IMR-90 (cell line): ENCODE measurements around the gene PPHLN1. TPM values are rescaled to one million over a fixed set of nuclear protein-coding genes. Genes with fewer than 3 reads are reported as not detected.

Source experiments
- ATAC-seq: fragments of 200-7000 bp; cut with Tn5 transposase; 2 replicates; pipeline ENCODE4 v1.9.1; 2020; ENCODE audit warnings: low read depth, mild to moderate bottlenecking, moderate library complexity
- BruUV-seq: library from RNA; stranded (reverse); fragments of 400-500 nt; replicated peaks from 2 replicates; lab custom pipeline; 2021; lab: Mats Ljungman, UMichigan
- CTCF ChIA-PET: fragments of 300-600 bp; formaldehyde crosslinking; extraction: SDS; loops from one replicate; lab custom pipeline; 2021; ENCODE audit warnings: antibody characterized with exemption; lab: Yijun Ruan, JAX
- POLR2A ChIA-PET: fragments of 300-600 bp; sonication (Branson Sonifier 250); formaldehyde crosslinking; loops from one replicate; lab custom pipeline; 2022; ENCODE audit warnings: antibody characterized with exemption; ENCODE audit not compliant: unreplicated experiment; lab: Charles Lee
- DNase-seq: peaks from one replicate; pipeline ENCODE4 v3.0.0; 2013
- H2AFZ ChIP-seq: replicated peaks from 2 replicates; pipeline ENCODE3; 2013; ENCODE audit warnings: low read length, mild to moderate bottlenecking; ENCODE audit not compliant: poor library complexity
- H2AK5ac ChIP-seq: 2 replicates; pipeline ENCODE4 v1.6.1; 2013; ENCODE audit warnings: low read depth, low read length, inconsistent platforms
- H2AK9ac ChIP-seq: replicated peaks from 2 replicates; pipeline ENCODE3; 2013; ENCODE audit warnings: mild to moderate bottlenecking, low read depth, low read length, moderate library complexity; ENCODE audit not compliant: poor library complexity
- H2BK120ac ChIP-seq: 2 replicates; pipeline ENCODE4 v1.6.1; 2013; ENCODE audit warnings: low read depth, low read length, inconsistent platforms
- H2BK15ac ChIP-seq: 3 replicates; pipeline ENCODE4 v1.6.1; 2013; ENCODE audit warnings: low read depth, low read length, inconsistent platforms
- H2BK20ac ChIP-seq: 2 replicates; pipeline ENCODE4 v1.6.1; 2013; ENCODE audit warnings: low read depth, mild to moderate bottlenecking, inconsistent platforms, low read length, moderate library complexity
- H2BK5ac ChIP-seq: 2 replicates; pipeline ENCODE4 v1.6.1; 2013; ENCODE audit warnings: mild to moderate bottlenecking, low read depth, low read length, inconsistent platforms; ENCODE audit not compliant: poor library complexity, severe bottlenecking
- H3K14ac ChIP-seq: replicated peaks from 2 replicates; pipeline ENCODE4 v1.6.1; 2013; ENCODE audit warnings: low read depth, low read length, inconsistent platforms
- H3K18ac ChIP-seq: 2 replicates; pipeline ENCODE4 v1.6.1; 2013; ENCODE audit warnings: low read depth, low read length, control low read depth
- H3K23ac ChIP-seq: 2 replicates; pipeline ENCODE4 v1.6.1; 2013; ENCODE audit warnings: low read depth, low read length, inconsistent platforms
- H3K27ac ChIP-seq: 2 replicates; pipeline ENCODE4 v1.5.1; 2013; ENCODE audit warnings: mild to moderate bottlenecking, control low read depth, low read length; ENCODE audit not compliant: insufficient read depth
- H3K27me3 ChIP-seq: 2 replicates; pipeline ENCODE4 v1.6.1; 2013; ENCODE audit warnings: low read length; ENCODE audit not compliant: control insufficient read depth, insufficient read depth
- H3K36me3 ChIP-seq: 2 replicates; pipeline ENCODE4 v1.6.1; 2013; ENCODE audit warnings: low read length, mixed read lengths; ENCODE audit not compliant: control insufficient read depth, insufficient read depth
- H3K4ac ChIP-seq: 2 replicates; pipeline ENCODE4 v1.6.1; 2013; ENCODE audit warnings: low read depth, low read length, inconsistent platforms
- H3K4me1 ChIP-seq: 2 replicates; pipeline ENCODE4 v1.6.1; 2013; ENCODE audit warnings: low read length, mixed read lengths; ENCODE audit not compliant: control insufficient read depth, insufficient read depth
- H3K4me2 ChIP-seq: 2 replicates; pipeline ENCODE4 v1.6.1; 2013; ENCODE audit warnings: low read depth, mild to moderate bottlenecking, control low read depth, low read length, moderate library complexity
- H3K4me3 ChIP-seq: 2 replicates; pipeline ENCODE4 v1.5.1; 2013; ENCODE audit warnings: low read depth, mild to moderate bottlenecking, control low read depth, low read length, moderate library complexity; ENCODE audit not compliant: insufficient read depth
- H3K56ac ChIP-seq: 2 replicates; pipeline ENCODE4 v1.6.1; 2013; ENCODE audit warnings: low read length, inconsistent platforms; ENCODE audit not compliant: insufficient read depth; ENCODE audit errors: extremely low read depth
- H3K79me1 ChIP-seq, 2 experiments: 2 replicates each; pipeline ENCODE4 v1.6.1; 2013; ENCODE audit warnings: low read length in 2 of 2, inconsistent platforms in 1 of 2, low read depth in 1 of 2
- H3K9ac ChIP-seq: 2 replicates; pipeline ENCODE4 v1.6.1; 2013; ENCODE audit warnings: low read depth, low read length, control low read depth
- H3K9me1 ChIP-seq: 2 replicates; pipeline ENCODE4 v1.6.1; 2013; ENCODE audit warnings: low read length, inconsistent platforms; ENCODE audit not compliant: insufficient read depth
- H3K9me3 ChIP-seq: 2 replicates; pipeline ENCODE4 v1.6.1; 2013; ENCODE audit warnings: low read length; ENCODE audit not compliant: control insufficient read depth, insufficient read depth
- H4K20me1 ChIP-seq: 2 replicates; pipeline ENCODE4 v1.6.1; 2013; ENCODE audit warnings: low read length, inconsistent platforms; ENCODE audit not compliant: insufficient read depth
- H4K5ac ChIP-seq: 2 replicates; pipeline ENCODE4 v1.6.1; 2013; ENCODE audit warnings: mild to moderate bottlenecking, low read depth, low read length, control low read depth
- H4K8ac ChIP-seq, 2 experiments: 2 replicates each; pipeline ENCODE4 v1.6.1; 2013; ENCODE audit warnings: low read depth in 2 of 2, low read length in 2 of 2, control low read depth in 1 of 2, inconsistent platforms in 1 of 2
- H4K91ac ChIP-seq: 2 replicates; pipeline ENCODE4 v1.6.1; 2013; ENCODE audit warnings: low read depth, low read length, inconsistent platforms; ENCODE audit not compliant: insufficient read depth
- MXI1 ChIP-seq: IDR thresholded peaks from 2 replicates; pipeline ENCODE4 v1.6.1; 2012; ENCODE audit warnings: low read depth, mild to moderate bottlenecking, low read length, moderate library complexity, borderline replicate concordance
- RFX5 ChIP-seq: IDR thresholded peaks from 2 replicates; pipeline ENCODE4 v1.8.0; 2012; ENCODE audit warnings: low read depth, mild to moderate bottlenecking, low read length, moderate library complexity
- WGBS, 2 experiments: methylation state at CpG; one replicate each; pipeline versions ENCODE4 v1.1.5 to v1.1.7; 2013; ENCODE audit warnings: missing lambda C conversion rate in 2 of 2; ENCODE audit not compliant: insufficient read length in 1 of 2; ENCODE audit errors: extremely low coverage in 2 of 2; 5-methylcytosine and 5-hydroxymethylcytosine counted together
- dilution Hi-C: fragments of 300-500 bp; cut with HindIII; formaldehyde crosslinking; loops from one replicate; pipeline ENCODE4 v1.14.3; 2018; ENCODE audit warnings: low sequenced_read_pairs; ENCODE audit not compliant: unreplicated experiment
- in situ Hi-C: fragments of 300-500 bp; cut with MboI; formaldehyde crosslinking; loops from 3 replicates; pipeline ENCODE4 v1.14.3; 2019; ENCODE audit warnings: low sequenced_read_pairs, inconsistent platforms, mixed read lengths
- intact Hi-C: fragments of 100-400 bp; cut with micrococcal nuclease; formaldehyde crosslinking; loops from 2 replicates; pipeline ENCODE4 v1.10.0; 2022
- polyA plus RNA-seq, 3 experiments: library from polyadenylated mRNA; depleted of rRNA; stranded (reverse); fragments of >200 nt; gene quantifications; 2 replicates each; pipeline ENCODE4 v1.2.3, GENCODE V29; 2012; ENCODE audit warnings: low replicate concordance in 1 of 3
- total RNA-seq: library from RNA; depleted of rRNA; stranded (reverse); fragments of >200 nt; gene quantifications from 2 replicates; pipeline ENCODE4 v1.2.3, GENCODE V29; 2012

Gene PPHLN1
- total and polyA plus RNA-seq, 2 of the 4 experiments (the other 2 are of a cell fraction) = 50.7 to 54.3 TPM

DNA sequence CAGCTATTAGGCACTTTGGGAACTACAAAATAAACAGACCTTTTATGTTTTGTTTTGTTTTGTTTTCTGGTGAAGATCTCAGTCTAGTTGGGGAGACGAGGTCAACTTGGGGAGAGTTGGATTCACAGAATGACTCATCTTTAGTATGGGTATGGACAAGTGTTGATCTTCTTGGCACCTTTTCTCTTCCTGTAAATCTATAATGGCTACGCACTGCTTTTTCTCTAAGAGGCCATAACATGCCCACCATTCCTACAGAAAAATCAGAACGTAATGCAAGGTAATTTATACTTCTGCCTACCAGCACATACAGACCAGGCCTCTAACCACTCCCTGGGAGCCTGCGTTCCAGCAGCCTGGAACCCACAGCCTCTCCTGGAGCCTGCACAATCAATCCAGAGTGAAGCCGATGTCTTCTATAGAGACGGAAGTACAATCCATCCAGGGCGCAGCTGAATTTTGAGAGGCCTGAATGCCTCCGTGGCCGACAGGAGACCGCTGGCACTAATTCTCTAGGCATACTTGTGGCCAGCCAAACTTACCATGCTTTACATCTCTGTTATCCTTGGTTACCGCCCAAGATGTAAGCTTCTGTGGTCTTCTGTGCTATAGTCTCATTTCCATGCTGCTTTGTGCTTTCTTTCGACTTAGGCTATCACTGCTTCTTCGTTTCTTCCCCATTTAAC is 717 bp downstream of the PPHLN1 start:
- Histone ChIP-seq H3K9me3 (no peaks in the 10 kb centered on the region), H2AFZ (peak overlapping the region; percentile 92), H2BK5ac (peak overlapping the region; percentile 53), H2AK5ac (no peak overlapping the region; the same call in 1 of the 2 replicates), H3K4me2 (peak overlapping the region; percentile 98), H3K36me3 (peaks cover 3% of the 10 kb centered on the region; the same call in 1 of the 2 replicates), H2AK9ac (peak overlapping the region; percentile 44), H2BK15ac (no peak overlapping the region), H2BK120ac (no peak overlapping the region), H4K5ac (peak overlapping the region; percentile 80), H3K27ac (peak overlapping the region; percentile 72), H2BK20ac (no peak overlapping the region), H3K18ac (no peak overlapping the region), H3K79me1 (peaks cover 16 to 41% of the 10 kb centered on the region in 2 experiments; a peak in 3 of 4 replicates), H3K56ac (peak overlapping the region; percentile 77), H3K4ac (peak overlapping the region; percentile 72; the same call in 1 of the 2 replicates), H3K27me3 (no peaks in the 10 kb centered on the region), H3K4me3 (peak overlapping the region; percentile 97), H3K14ac (peak overlapping the region; percentile 85; the same call in 1 of the 2 replicates), H3K9me1 (peaks cover 6% of the 10 kb centered on the region; the same call in 1 of the 2 replicates), H3K4me1 (peaks cover 2% of the 10 kb centered on the region; the same call in 1 of the 2 replicates), H4K20me1 (peaks cover 13% of the 10 kb centered on the region; the same call in 1 of the 2 replicates), H3K23ac (peak overlapping the region; percentile 86), H4K8ac (peak overlapping the region; percentile 86 to 99), H4K91ac (no peak overlapping the region; the same call in 1 of the 2 replicates), H3K9ac (peak overlapping the region; percentile 90)
- ChIA-PET CTCF (no interaction called here), POLR2A (no interaction called here)
- dilution Hi-C loops = no loop called here
- DNase-seq (peak; percentile 27), ATAC-seq (peak; percentile 25)
- no TSS peak for BruUV-seq
- TF ChIP-seq RFX5 = no peak
- TF ChIP-seq MXI1 = peak; percentile 23; the same call in 1 of the 2 replicates
- intact Hi-C loops = loop anchor here (2.0 kb wide), 2 partner anchors 88 to 956 kb away; partner anchors contain the start of gene YAF2
- 27% methylated on average over 9 of the region's 13 CpGs; no CpG with 5 or more reads in 1 of the 2 experiments for WGBS, 2 experiments
- in situ Hi-C loops = loop anchor here (5.0 to 25.0 kb wide), 3 partner anchors 92 to 961 kb away; partner anchors contain the start of gene YAF2
